H9 (cell line): ENCODE results near the gene CCDC110. TPM values are rescaled to one million over a fixed set of nuclear protein-coding genes. Genes with fewer than 3 reads are reported as not detected.

Source experiments
- DNase-seq: peaks from one replicate; pipeline ENCODE4 v3.0.0-alpha.2; 2017
- H2AFZ ChIP-seq: one replicate; pipeline ENCODE4 v1.6.1; 2013; ENCODE audit warnings: mild to moderate bottlenecking, low read length, control low read depth, moderate library complexity
- H2AK5ac ChIP-seq: 2 replicates; pipeline ENCODE4 v1.6.1; 2013; ENCODE audit warnings: low read length, control low read depth, mixed read lengths; ENCODE audit not compliant: insufficient read length
- H2BK120ac ChIP-seq: one replicate; pipeline ENCODE4 v1.6.1; 2013; ENCODE audit warnings: low read depth, mild to moderate bottlenecking, low read length, control low read depth, inconsistent platforms; ENCODE audit not compliant: poor library complexity, severe bottlenecking
- H2BK12ac ChIP-seq: 2 replicates; pipeline ENCODE4 v1.6.1; 2013; ENCODE audit warnings: low read length, control low read depth, mixed read lengths, low read depth; ENCODE audit not compliant: insufficient read length
- H2BK15ac ChIP-seq: 2 replicates; pipeline ENCODE4 v1.6.1; 2013; ENCODE audit warnings: low read depth, low read length, control low read depth
- H2BK20ac ChIP-seq: one replicate; pipeline ENCODE4 v1.6.1; 2013; ENCODE audit warnings: low read depth, mild to moderate bottlenecking, low read length, control low read depth, inconsistent platforms; ENCODE audit not compliant: poor library complexity, severe bottlenecking
- H2BK5ac ChIP-seq: 2 replicates; pipeline ENCODE4 v1.6.1; 2013; ENCODE audit warnings: low read length, control low read depth, mixed read lengths; ENCODE audit not compliant: insufficient read length
- H3K14ac ChIP-seq: 2 replicates; pipeline ENCODE4 v1.6.1; 2013; ENCODE audit warnings: low read length, control low read depth; ENCODE audit not compliant: insufficient read depth
- H3K18ac ChIP-seq: 2 replicates; pipeline ENCODE4 v1.6.1; 2013; ENCODE audit warnings: low read depth, mild to moderate bottlenecking, mixed read lengths, low read length, control low read depth; ENCODE audit not compliant: insufficient read length
- H3K23ac ChIP-seq: 2 replicates; pipeline ENCODE4 v1.6.1; 2013; ENCODE audit warnings: low read length, control low read depth, mixed read lengths, low read depth; ENCODE audit not compliant: insufficient read length
- H3K23me2 ChIP-seq: 2 replicates; pipeline ENCODE4 v1.6.1; 2013; ENCODE audit warnings: low read depth, mild to moderate bottlenecking, mixed read lengths, low read length, control low read depth; ENCODE audit not compliant: insufficient read length, poor library complexity, severe bottlenecking
- H3K27ac ChIP-seq: 2 replicates; pipeline ENCODE4 v1.5.1; 2013; ENCODE audit warnings: low read length, control low read depth, mixed read lengths, low read depth; ENCODE audit not compliant: insufficient read length
- H3K27me3 ChIP-seq: 2 replicates; pipeline ENCODE4 v1.6.1; 2013; ENCODE audit warnings: low read length, control low read depth, inconsistent platforms; ENCODE audit not compliant: insufficient read depth
- H3K4ac ChIP-seq: 2 replicates; pipeline ENCODE4 v1.6.1; 2013; ENCODE audit warnings: low read depth, mild to moderate bottlenecking, control low read depth, inconsistent platforms, low read length, moderate library complexity
- H3K4me1 ChIP-seq: 2 replicates; pipeline ENCODE4 v1.6.1; 2013; ENCODE audit warnings: low read length, control low read depth, inconsistent platforms; ENCODE audit not compliant: insufficient read depth
- H3K4me2 ChIP-seq: 2 replicates; pipeline ENCODE4 v1.6.1; 2013; ENCODE audit warnings: low read length, control low read depth, mixed read lengths; ENCODE audit not compliant: insufficient read length, insufficient read depth
- H3K56ac ChIP-seq: 2 replicates; pipeline ENCODE4 v1.6.1; 2013; ENCODE audit warnings: low read depth, mild to moderate bottlenecking, mixed read lengths, low read length, control low read depth; ENCODE audit not compliant: insufficient read length
- H3K79me1 ChIP-seq: 2 replicates; pipeline ENCODE4 v1.6.1; 2013; ENCODE audit warnings: low read depth, mild to moderate bottlenecking, moderate library complexity, low read length, control low read depth, inconsistent platforms; ENCODE audit not compliant: insufficient read depth, poor library complexity, severe bottlenecking
- H3K79me2 ChIP-seq: 2 replicates; pipeline ENCODE4 v1.6.1; 2013; ENCODE audit warnings: low read length, control low read depth, inconsistent platforms; ENCODE audit not compliant: insufficient read depth
- H3K9ac ChIP-seq: 2 replicates; pipeline ENCODE4 v1.6.1; 2013; ENCODE audit warnings: low read length, control low read depth, mixed read lengths; ENCODE audit not compliant: insufficient read length; ENCODE audit errors: extremely low read depth
- H3K9me3 ChIP-seq: one replicate; pipeline ENCODE4 v1.6.1; 2013; ENCODE audit warnings: low read depth, low read length, inconsistent platforms; ENCODE audit not compliant: control insufficient read depth
- H3T11ph ChIP-seq: one replicate; pipeline ENCODE4 v1.6.1; 2013; ENCODE audit warnings: mild to moderate bottlenecking, low read length, control low read depth, inconsistent platforms
- H4K20me1 ChIP-seq: one replicate; pipeline ENCODE4 v1.6.1; 2013; ENCODE audit not compliant: control insufficient read depth, insufficient read length, insufficient read depth
- H4K5ac ChIP-seq: 2 replicates; pipeline ENCODE4 v1.6.1; 2013; ENCODE audit warnings: low read depth, mild to moderate bottlenecking, mixed read lengths, low read length, control low read depth; ENCODE audit not compliant: insufficient read length
- H4K8ac ChIP-seq: replicated peaks from 2 replicates; pipeline ENCODE4 v1.6.1; 2013; ENCODE audit warnings: low read length, control low read depth, mixed read lengths, low read depth; ENCODE audit not compliant: insufficient read length
- H4K91ac ChIP-seq: 2 replicates; pipeline ENCODE4 v1.6.1; 2013; ENCODE audit warnings: low read depth, mild to moderate bottlenecking, moderate library complexity, mixed read lengths, low read length, control low read depth; ENCODE audit not compliant: insufficient read length
- H3K27ac Mint-ChIP-seq, 3 experiments: 2 replicates in 2 of 3; 3 replicates in 1 of 3; pipeline ENCODE4 v1.8.0; 2020 to 2021; ENCODE audit warnings: mixed read lengths in 3 of 3, mild to moderate bottlenecking in 1 of 3, moderate library complexity in 1 of 3
- H3K27me3 Mint-ChIP-seq: 2 replicates; pipeline ENCODE4 v1.8.0; 2021; ENCODE audit warnings: low read depth, mild to moderate bottlenecking, moderate library complexity, mixed read lengths
- H3K36me3 Mint-ChIP-seq, 3 experiments: 2 replicates in 2 of 3; 3 replicates in 1 of 3; pipeline ENCODE4 v1.8.0; 2020 to 2021; ENCODE audit warnings: low read depth in 3 of 3, mixed read lengths in 3 of 3; ENCODE audit not compliant: insufficient read depth in 1 of 3
- H3K4me1 Mint-ChIP-seq, 2 experiments: 2 replicates each; pipeline ENCODE4 v1.8.0; 2020; ENCODE audit warnings: mixed read lengths in 2 of 2
- H3K4me3 Mint-ChIP-seq, 2 experiments: 2 replicates in 1 of 2; 3 replicates in 1 of 2; pipeline ENCODE4 v1.8.0; 2020 to 2021; ENCODE audit warnings: mild to moderate bottlenecking in 2 of 2, mixed read lengths in 2 of 2, moderate library complexity in 1 of 2
- H3K9me3 Mint-ChIP-seq, 2 experiments: 2 replicates in 1 of 2; 3 replicates in 1 of 2; pipeline ENCODE4 v1.8.0; 2020; ENCODE audit warnings: mild to moderate bottlenecking in 2 of 2, mixed read lengths in 2 of 2, moderate library complexity in 1 of 2
- WGBS: extraction: QIAGEN DNeasy Blood & Tissue Kit; methylation state at CpG from one replicate; pipeline ENCODE4 v1.1.7; 2013; ENCODE audit warnings: missing lambda C conversion rate, low lambda C conversion rate, mixed read lengths; ENCODE audit not compliant: insufficient read length; ENCODE audit errors: extremely low coverage; 5-methylcytosine and 5-hydroxymethylcytosine counted together
- total RNA-seq: library from RNA; stranded (reverse); gene quantifications from 2 replicates; pipeline ENCODE4 v1.2.1, GENCODE V29; 2021
- TF ChIP-seq, protein P1 (sequence below): fragments of 200-600 bp; sonication (generic); conservative IDR thresholded peaks from 3 replicates; pipeline ENCODE4 v1.8.0; 2021; ENCODE audit warnings: antibody characterized with exemption, mild to moderate bottlenecking

The CCDC110 gene
- total RNA-seq, 1 experiment from 2014 or later: 2.3 TPM

- Histone ChIP-seq H3K4me2 (peak overlapping the region; percentile 88), H4K5ac (no peak overlapping the region), H3K23me2 (peaks cover 12% of the 10 kb centered on the region), H2AK5ac (no peak overlapping the region), H3K14ac (no peak overlapping the region), H3K4ac (no peak overlapping the region), H3K23ac (no peak overlapping the region), H3K79me2 (no peaks in the 10 kb centered on the region), H4K91ac (no peak overlapping the region), H3K27me3 (no peaks in the 10 kb centered on the region; the same call in 1 of the 2 replicates), H2BK5ac (no peak overlapping the region), H4K8ac (no peak overlapping the region), H2BK12ac (no peak overlapping the region), H2BK20ac (no peak overlapping the region), H2BK15ac (no peak overlapping the region), H3K79me1 (no peaks in the 10 kb centered on the region), H3K4me1 (no peaks in the 10 kb centered on the region), H3K56ac (no peak overlapping the region), H3K9ac (no peak overlapping the region), H3K9me3 (no peaks in the 10 kb centered on the region), H2AFZ (no peak overlapping the region), H3T11ph (no peak overlapping the region), H3K18ac (no peak overlapping the region), H3K27ac (no peak overlapping the region), H2BK120ac (no peak overlapping the region), H4K20me1 (no peaks in the 10 kb centered on the region)
- Mint-ChIP-seq H3K27ac (no peak overlapping the region), H3K9me3 (no peaks in the 10 kb centered on the region; a peak in 2 of 5 replicates), H3K4me1 (peaks cover 12 to 16% of the 10 kb centered on the region in 2 experiments), H3K27me3 (peaks cover 45% of the 10 kb centered on the region), H3K36me3 (no peaks in the 10 kb centered on the region; a peak in 1 of 7 replicates), H3K4me3 (peak overlapping the region; percentile 77 to 89)
- no CpG with 5 or more reads among the region's 10 CpGs for WGBS
- no peak for DNase-seq
- TF ChIP-seq, protein P1, sequence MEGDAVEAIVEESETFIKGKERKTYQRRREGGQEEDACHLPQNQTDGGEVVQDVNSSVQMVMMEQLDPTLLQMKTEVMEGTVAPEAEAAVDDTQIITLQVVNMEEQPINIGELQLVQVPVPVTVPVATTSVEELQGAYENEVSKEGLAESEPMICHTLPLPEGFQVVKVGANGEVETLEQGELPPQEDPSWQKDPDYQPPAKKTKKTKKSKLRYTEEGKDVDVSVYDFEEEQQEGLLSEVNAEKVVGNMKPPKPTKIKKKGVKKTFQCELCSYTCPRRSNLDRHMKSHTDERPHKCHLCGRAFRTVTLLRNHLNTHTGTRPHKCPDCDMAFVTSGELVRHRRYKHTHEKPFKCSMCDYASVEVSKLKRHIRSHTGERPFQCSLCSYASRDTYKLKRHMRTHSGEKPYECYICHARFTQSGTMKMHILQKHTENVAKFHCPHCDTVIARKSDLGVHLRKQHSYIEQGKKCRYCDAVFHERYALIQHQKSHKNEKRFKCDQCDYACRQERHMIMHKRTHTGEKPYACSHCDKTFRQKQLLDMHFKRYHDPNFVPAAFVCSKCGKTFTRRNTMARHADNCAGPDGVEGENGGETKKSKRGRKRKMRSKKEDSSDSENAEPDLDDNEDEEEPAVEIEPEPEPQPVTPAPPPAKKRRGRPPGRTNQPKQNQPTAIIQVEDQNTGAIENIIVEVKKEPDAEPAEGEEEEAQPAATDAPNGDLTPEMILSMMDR: no peak
These were observed 590 bp upstream of the CCDC110 start for GRCh38 chr4:185472103-185472542.
